Epithelial cell of proximal tubule (primary cell): Measurements from ENCODE around the gene HOTAIR. TPM values are rescaled to one million over a fixed set of nuclear protein-coding genes. Genes with fewer than 3 reads are reported as not detected.
A peak's percentile ranks its signal among the peaks of the same experiment; 100 is the strongest.

Experiments
- DNase-seq: peaks from one replicate; pipeline ENCODE4 v3.0.0-alpha.2; 2011; ENCODE audit warnings: low read depth
- H3K4me3 ChIP-seq: 2 replicates; pipeline ENCODE4 v1.5.1; 2011; ENCODE audit warnings: low read depth, mild to moderate bottlenecking, low read length
- total RNA-seq: library from RNA; depleted of rRNA; stranded (reverse); fragments of >200 nt; gene quantifications from 2 replicates; pipeline ENCODE4 v1.2.3, GENCODE V29; 2015
- TF ChIP-seq, protein P1 (sequence below): conservative IDR thresholded peaks from 2 replicates; pipeline ENCODE4 v1.5.1; 2012; ENCODE audit warnings: low read depth, mild to moderate bottlenecking, low read length

Gene HOTAIR
- total RNA-seq, 1 donor from 2014 or later: not detected

DNA sequence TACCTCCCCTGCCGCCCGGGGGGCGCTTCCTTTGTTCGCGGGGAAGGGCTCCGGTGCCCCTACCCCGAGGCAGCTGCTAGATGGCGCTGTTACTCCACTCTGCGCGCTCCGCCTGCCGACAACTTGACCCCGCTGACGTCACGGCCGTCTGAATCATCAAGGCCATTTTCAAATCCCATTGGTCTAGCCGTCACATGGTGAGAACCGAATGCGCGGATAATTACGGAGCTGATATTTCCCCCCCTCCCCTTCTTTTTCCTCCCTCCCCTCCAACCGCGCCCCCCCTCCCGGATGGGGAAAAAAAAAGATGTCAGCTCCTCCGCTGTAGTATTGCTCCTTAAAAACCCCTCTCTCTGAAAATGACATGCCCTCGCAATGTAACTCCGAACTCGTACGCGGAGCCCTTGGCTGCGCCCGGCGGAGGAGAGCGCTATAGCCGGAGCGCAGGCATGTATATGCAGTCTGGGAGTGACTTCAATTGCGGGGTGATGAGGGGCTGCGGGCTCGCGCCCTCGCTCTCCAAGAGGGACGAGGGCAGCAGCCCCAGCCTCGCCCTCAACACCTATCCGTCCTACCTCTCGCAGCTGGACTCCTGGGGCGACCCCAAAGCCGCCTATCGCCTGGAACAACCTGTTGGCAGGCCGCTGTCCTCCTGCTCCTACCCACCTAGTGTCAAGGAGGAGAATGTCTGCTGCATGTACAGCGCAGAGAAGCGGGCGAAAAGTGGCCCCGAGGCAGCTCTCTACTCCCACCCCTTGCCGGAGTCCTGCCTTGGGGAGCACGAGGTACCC is 10.3 kb upstream of the HOTAIR start, which contains the start of gene HOXC10:
Gene HOXC10, plus strand, starts transcription at position 246 of the 791 bp plus-strand sequence. Its CDS starts 114 bp downstream, at position 360.
- H3K4me3 ChIP-seq: peak within 1 kb of the TSS; percentile 98
- TF ChIP-seq, protein P1, sequence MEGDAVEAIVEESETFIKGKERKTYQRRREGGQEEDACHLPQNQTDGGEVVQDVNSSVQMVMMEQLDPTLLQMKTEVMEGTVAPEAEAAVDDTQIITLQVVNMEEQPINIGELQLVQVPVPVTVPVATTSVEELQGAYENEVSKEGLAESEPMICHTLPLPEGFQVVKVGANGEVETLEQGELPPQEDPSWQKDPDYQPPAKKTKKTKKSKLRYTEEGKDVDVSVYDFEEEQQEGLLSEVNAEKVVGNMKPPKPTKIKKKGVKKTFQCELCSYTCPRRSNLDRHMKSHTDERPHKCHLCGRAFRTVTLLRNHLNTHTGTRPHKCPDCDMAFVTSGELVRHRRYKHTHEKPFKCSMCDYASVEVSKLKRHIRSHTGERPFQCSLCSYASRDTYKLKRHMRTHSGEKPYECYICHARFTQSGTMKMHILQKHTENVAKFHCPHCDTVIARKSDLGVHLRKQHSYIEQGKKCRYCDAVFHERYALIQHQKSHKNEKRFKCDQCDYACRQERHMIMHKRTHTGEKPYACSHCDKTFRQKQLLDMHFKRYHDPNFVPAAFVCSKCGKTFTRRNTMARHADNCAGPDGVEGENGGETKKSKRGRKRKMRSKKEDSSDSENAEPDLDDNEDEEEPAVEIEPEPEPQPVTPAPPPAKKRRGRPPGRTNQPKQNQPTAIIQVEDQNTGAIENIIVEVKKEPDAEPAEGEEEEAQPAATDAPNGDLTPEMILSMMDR: peak; percentile 78
- DNase-seq: peak; percentile 78

- no peak for DNase-seq
- TF ChIP-seq, protein P1: no peak
- H3K4me3 ChIP-seq: peak overlapping the region; percentile 98
Measured at GRCh38 chr12:53983950-53984572, 9.3 kb upstream of the HOTAIR start.

GRCh38 chr12:53983568-53983949 is 8.8 kb upstream of the HOTAIR start:
- DNase-seq: no peak
- peak overlapping the region; percentile 98 for H3K4me3 ChIP-seq
- TF ChIP-seq, protein P1: no peak

DNA sequence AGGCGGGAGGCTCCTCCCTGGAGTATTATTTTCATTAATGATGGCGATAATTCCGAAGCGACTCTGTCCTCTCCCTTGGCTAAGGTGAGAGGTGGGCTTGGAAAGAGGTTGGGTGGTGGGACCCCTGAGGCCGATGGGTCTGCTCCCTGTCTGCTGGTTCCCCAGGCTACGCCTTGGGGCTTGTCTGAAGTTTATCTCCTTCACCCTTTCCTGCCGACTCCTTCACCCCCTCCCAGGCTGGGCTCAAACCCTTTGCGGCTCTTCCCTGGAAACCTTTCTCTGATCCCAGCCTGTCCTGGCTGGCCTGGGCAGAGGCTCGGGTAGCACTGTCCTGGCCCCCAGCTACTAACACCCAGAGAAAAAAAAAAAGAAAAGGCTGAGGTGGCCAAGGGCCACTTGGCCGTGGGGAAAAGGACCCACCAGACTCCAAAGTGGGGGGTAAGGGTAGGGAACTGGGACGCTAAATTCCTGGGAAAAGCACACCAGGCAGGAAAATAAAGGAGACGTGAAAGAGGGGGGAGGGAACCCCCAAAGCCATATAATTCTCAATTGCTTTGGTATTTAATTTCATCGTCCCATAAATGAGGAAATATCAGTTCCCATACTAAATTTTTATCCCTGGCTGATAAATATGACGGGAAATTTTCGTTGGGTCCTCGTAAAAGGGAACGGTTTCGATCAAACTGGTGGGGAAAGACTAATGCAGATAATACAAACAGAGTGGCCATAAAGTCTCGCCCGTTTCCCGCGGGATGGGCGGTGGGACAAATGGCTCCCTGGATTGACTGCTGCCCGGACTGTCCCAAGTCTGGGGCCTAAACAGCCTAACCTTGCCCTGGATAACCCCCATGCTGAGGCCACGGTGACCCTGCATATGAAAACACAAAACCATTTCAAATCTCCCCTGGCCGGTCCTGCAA is 8.2 kb upstream of the HOTAIR start:
- TF ChIP-seq, protein P1: no peak
- DNase-seq: no peak
- H3K4me3 ChIP-seq: peak overlapping the region; percentile 98

- H3K4me3 ChIP-seq: peak overlapping the region; percentile 98
- no peak for DNase-seq
- TF ChIP-seq, protein P1: no peak
Measured at GRCh38 chr12:53981634-53982565, 7.1 kb upstream of the HOTAIR start.
